HG03342 (cell line): ENCODE results near the gene TEX264.
"Not testable (repeated sequence)": the region's sequence is repeated elsewhere in the genome, so short reads cannot be mapped to it uniquely, and the experiment has no call there.

Experiments used
- ATAC-seq: cut with Tn5 transposase; IDR thresholded peaks from one replicate; pipeline ENCODE4 v1.9.1; 2021; ENCODE audit warnings: mild to moderate bottlenecking, moderate library complexity; ENCODE audit not compliant: unreplicated experiment

The TEX264 gene

GRCh38 chr3:51712963-51713362 is 41.9 kb downstream of the TEX264 start:
- no peak for ATAC-seq

GRCh38 chr3:51715231-51715976 is 44.4 kb downstream of the TEX264 start:
- no peak for ATAC-seq

GRCh38 chr3:51715977-51716294 is 44.9 kb downstream of the TEX264 start:
- ATAC-seq: no peak

DNA sequence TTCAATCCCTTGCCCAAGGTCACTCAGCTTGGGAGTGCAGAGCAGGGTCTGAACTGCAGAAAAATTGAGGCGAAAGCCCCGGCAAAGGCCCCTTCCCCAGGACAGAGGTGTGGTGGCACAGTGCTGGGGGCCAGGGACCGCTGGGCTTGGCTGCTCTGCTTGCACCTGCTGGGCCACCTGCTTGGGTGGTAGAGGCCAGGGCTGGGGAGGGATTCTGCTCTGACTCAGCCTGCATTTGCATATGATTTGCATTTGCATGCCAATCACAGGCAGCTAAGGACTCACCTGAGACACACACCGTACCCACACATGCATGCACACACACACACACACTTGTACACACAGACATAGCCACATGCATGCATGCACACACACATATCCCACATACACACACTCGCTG is 45.8 kb downstream of the TEX264 start:
- no peak for ATAC-seq

- ATAC-seq: no peak
Observed at GRCh38 chr3:51717446-51717845, 46.4 kb downstream of the TEX264 start.

DNA sequence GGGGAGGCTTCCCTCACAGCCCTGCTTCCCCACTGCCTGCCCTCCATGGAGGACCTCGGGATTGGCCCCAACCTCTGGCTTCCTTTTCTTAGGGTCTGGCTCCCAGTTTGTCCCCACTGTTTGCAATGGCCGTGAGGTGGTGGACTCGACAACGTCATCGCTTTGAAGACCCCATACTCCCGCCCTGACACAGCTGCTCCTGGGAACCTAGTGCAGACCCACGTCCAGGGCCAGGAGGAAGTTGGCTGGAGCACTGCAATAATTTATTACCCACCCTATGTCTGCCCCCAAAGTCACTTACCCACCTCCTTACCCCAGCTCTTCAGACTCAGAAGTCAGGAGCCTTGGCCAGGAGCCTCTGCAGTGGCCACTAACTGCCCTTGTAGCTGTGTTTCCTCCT is 46.9 kb downstream of the TEX264 start:
- no peak for ATAC-seq

GRCh38 chr3:51718547-51719409 is 47.7 kb downstream of the TEX264 start:
- ATAC-seq: peak; percentile 69

GRCh38 chr3:51719410-51720025 is 48.5 kb downstream of the TEX264 start:
- ATAC-seq: no peak

DNA sequence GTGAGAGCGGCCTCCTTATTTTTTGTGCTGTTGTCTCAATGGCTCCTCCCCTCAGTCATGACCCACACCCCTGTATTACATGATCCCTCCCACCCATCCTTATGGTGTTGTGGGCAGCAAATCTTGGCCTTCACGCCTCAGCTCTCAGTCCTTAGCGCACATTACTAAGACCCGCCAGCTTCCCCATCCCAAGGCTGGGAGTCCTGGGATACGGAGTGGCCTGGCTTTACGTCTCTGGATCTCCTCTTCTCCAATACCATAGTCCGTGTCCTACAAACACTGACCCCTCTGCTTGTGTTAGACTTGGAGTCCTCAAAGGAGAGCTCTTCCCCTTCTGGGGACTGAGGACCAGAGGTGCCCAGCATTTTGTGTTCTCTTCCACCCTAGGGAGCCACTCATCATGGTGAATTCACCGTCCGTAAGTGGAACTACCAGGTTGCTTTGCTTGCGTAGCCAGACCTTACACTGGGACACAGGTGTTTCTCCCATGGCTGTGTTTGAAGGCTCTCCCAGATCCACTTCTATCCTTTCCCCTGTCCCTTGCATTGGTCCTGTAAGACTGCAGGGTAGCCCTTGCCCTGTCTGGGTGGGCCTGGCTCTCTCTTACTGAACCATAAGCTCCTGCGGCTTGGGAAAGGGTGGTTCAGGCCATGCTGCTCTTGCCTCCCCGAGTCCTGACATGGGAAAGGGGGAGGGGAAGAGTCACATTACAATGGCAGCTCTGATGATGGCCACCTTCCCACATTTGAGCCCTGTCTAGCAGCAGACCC is 49.4 kb downstream of the TEX264 start:
- ATAC-seq: no peak

DNA sequence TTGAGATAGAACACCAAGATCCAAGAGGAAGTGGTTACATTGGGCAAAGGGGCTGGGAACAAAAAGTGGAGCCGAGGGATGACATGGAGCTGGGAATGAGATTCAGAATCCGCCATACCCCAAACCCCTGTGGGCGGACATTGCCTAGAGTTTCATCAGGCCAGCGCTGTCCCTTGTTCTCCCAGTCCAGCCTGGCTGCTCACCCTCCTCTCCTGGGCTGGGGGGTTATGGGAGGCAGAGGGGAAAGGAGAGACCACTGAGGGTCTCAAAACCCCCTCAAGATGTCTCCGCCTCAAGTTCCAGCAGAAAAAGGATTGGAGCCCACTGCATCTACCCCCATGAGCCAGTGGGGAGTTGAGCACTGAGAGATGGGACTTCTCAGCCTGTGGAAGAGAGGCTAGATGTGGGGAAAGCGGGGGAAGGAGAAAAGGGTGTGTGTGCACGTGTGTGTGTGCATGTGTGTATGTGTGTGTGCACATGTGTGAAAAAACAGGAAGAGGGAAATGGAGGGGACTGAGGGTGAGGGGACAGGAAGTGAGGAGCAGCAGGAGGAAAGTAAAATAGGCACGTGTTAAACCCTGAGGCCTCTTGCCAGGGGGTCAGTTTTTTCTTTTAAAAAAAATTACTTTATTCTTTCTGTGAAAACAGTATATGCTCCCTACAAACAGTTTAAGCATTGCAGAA is 50.2 kb downstream of the TEX264 start:
- no peak for ATAC-seq

DNA sequence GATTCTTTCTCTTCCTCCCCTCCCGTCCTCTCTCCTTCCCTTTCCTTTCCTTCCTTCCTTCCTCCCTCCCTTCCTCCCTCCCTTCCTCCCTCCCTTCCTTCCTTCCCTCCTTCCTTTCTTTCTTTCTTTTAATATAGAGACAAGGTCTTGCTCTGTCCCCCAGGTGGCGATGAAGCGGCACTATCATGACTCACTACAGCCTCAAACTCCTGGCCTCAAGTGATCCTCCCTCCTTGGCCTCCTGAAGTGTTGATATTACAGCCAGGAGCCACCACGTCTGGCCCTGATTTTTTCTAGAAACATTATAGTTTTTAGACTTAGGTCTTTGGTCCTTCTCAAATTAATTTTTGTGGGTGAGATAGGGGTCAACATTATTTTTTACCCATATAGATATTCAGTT is 51.3 kb downstream of the TEX264 start:
- ATAC-seq: no peak

DNA sequence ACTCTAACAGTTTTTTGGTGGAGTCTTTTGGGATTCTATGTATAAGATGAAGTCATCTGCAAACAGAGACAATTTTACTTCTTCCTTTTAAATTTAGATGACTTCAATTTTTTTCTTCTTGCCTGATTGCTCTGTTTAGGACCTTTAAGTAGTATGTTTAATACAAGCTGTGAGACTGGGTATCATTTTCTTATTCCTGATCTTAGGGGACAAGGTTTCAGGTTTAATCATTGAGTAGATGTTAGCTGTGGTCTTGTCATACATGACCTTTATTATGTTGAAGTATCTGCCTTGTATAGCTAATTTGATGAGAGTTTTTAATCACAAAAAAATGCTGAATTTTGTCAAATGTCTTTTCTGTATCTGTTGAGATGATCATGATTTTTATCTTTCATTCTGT is 56.4 kb downstream of the TEX264 start:
- no peak for ATAC-seq

- ATAC-seq: no peak
Observed at GRCh38 chr3:51729042-51729633, 58.1 kb downstream of the TEX264 start.

GRCh38 chr3:51733859-51734571 is 63.0 kb downstream of the TEX264 start:
- no peak for ATAC-seq

- no peak for ATAC-seq
Observed at GRCh38 chr3:51734572-51734907, 63.5 kb downstream of the TEX264 start.

DNA sequence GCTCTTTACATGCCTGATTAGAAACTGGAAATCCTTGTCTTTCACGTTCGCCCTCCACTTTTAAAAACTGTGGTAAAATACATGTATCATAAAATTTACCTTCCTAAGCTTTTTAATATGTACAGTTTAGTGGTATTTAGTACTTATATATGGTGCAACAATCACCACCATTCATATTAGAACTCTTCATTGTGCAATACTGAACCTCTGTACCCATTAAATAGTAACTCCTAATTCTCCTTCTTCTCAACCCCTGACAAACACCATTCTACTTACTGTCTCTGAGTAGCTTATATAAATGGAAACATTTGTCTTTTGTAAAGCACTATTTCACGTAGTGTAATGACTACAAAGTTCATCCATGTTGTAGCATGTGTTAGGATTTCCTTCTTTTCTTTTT is 64.0 kb downstream of the TEX264 start:
- no peak for ATAC-seq

- no peak for ATAC-seq
Observed at GRCh38 chr3:51735950-51736349, 64.9 kb downstream of the TEX264 start.

DNA sequence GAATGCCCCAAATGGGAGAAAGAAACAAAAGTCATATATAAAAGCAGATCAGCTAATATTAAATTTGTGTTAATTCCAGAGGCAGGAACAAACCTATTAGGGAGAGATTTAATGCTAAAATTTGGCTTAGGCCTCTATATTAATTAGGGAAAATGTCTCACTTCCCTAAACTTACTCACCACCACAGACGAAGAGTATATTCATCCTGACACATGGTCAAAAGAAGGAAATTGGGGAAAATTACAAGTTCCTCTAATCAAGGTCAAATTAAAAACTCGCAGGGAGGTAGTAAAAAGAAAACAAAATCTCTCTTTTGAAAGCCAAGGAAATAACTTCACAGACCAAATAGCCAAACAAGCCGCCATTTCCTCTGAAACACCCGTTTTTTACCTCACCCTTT is 68.1 kb downstream of the TEX264 start:
- ATAC-seq: no peak

GRCh38 chr3:51742320-51742719 is 71.3 kb downstream of the TEX264 start:
- not testable (repeated sequence) for ATAC-seq

DNA sequence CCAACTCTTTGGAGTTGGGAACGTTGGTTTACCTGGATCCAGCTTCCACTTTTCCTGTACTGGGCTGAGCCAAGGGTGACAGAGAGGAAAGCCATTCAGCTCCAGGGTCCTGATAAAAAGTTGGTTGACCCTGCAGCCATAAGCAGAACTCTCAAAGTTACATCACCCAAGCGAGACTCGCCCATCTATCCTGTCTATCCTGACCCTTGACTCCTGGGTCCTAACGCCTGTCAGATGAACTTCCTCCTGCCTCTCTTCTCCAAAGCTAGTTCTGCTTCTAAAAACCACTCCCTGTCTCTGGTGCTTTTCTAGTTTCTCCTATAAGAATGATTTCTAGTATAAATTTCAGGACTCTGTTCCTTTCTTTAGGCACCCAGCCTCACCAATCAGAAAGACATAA is 71.9 kb downstream of the TEX264 start:
- ATAC-seq: not testable (repeated sequence)
